IMR-90 (cell line): ENCODE results near the gene TSPYL1. TPM values are rescaled to one million over a fixed set of nuclear protein-coding genes. Genes with fewer than 3 reads are reported as not detected.

Experiments
- ATAC-seq: fragments of 200-7000 bp; cut with Tn5 transposase; 2 replicates; pipeline ENCODE4 v1.9.1; 2020; ENCODE audit warnings: low read depth, mild to moderate bottlenecking, moderate library complexity
- BruUV-seq: library from RNA; stranded (reverse); fragments of 400-500 nt; replicated peaks from 2 replicates; lab custom pipeline; 2021; lab: Mats Ljungman, UMichigan
- CTCF ChIA-PET: fragments of 300-600 bp; formaldehyde crosslinking; extraction: SDS; loops from one replicate; lab custom pipeline; 2021; ENCODE audit warnings: antibody characterized with exemption; lab: Yijun Ruan, JAX
- POLR2A ChIA-PET: fragments of 300-600 bp; sonication (Branson Sonifier 250); formaldehyde crosslinking; loops from one replicate; lab custom pipeline; 2022; ENCODE audit warnings: antibody characterized with exemption; ENCODE audit not compliant: unreplicated experiment; lab: Charles Lee
- DNase-seq: peaks from one replicate; pipeline ENCODE4 v3.0.0; 2013
- H2AFZ ChIP-seq: replicated peaks from 2 replicates; pipeline ENCODE3; 2013; ENCODE audit warnings: low read length, mild to moderate bottlenecking; ENCODE audit not compliant: poor library complexity
- H2AK5ac ChIP-seq: 2 replicates; pipeline ENCODE4 v1.6.1; 2013; ENCODE audit warnings: low read depth, low read length, inconsistent platforms
- H2AK9ac ChIP-seq: replicated peaks from 2 replicates; pipeline ENCODE3; 2013; ENCODE audit warnings: mild to moderate bottlenecking, low read depth, low read length, moderate library complexity; ENCODE audit not compliant: poor library complexity
- H2BK120ac ChIP-seq: 2 replicates; pipeline ENCODE4 v1.6.1; 2013; ENCODE audit warnings: low read depth, low read length, inconsistent platforms
- H2BK15ac ChIP-seq: 3 replicates; pipeline ENCODE4 v1.6.1; 2013; ENCODE audit warnings: low read depth, low read length, inconsistent platforms
- H2BK20ac ChIP-seq: 2 replicates; pipeline ENCODE4 v1.6.1; 2013; ENCODE audit warnings: low read depth, mild to moderate bottlenecking, inconsistent platforms, low read length, moderate library complexity
- H2BK5ac ChIP-seq: 2 replicates; pipeline ENCODE4 v1.6.1; 2013; ENCODE audit warnings: mild to moderate bottlenecking, low read depth, low read length, inconsistent platforms; ENCODE audit not compliant: poor library complexity, severe bottlenecking
- H3K14ac ChIP-seq: replicated peaks from 2 replicates; pipeline ENCODE4 v1.6.1; 2013; ENCODE audit warnings: low read depth, low read length, inconsistent platforms
- H3K18ac ChIP-seq: 2 replicates; pipeline ENCODE4 v1.6.1; 2013; ENCODE audit warnings: low read depth, low read length, control low read depth
- H3K23ac ChIP-seq: 2 replicates; pipeline ENCODE4 v1.6.1; 2013; ENCODE audit warnings: low read depth, low read length, inconsistent platforms
- H3K27ac ChIP-seq: 2 replicates; pipeline ENCODE4 v1.5.1; 2013; ENCODE audit warnings: mild to moderate bottlenecking, control low read depth, low read length; ENCODE audit not compliant: insufficient read depth
- H3K27me3 ChIP-seq: 2 replicates; pipeline ENCODE4 v1.6.1; 2013; ENCODE audit warnings: low read length; ENCODE audit not compliant: control insufficient read depth, insufficient read depth
- H3K36me3 ChIP-seq: 2 replicates; pipeline ENCODE4 v1.6.1; 2013; ENCODE audit warnings: low read length, mixed read lengths; ENCODE audit not compliant: control insufficient read depth, insufficient read depth
- H3K4ac ChIP-seq: 2 replicates; pipeline ENCODE4 v1.6.1; 2013; ENCODE audit warnings: low read depth, low read length, inconsistent platforms
- H3K4me1 ChIP-seq: 2 replicates; pipeline ENCODE4 v1.6.1; 2013; ENCODE audit warnings: low read length, mixed read lengths; ENCODE audit not compliant: control insufficient read depth, insufficient read depth
- H3K4me2 ChIP-seq: 2 replicates; pipeline ENCODE4 v1.6.1; 2013; ENCODE audit warnings: low read depth, mild to moderate bottlenecking, control low read depth, low read length, moderate library complexity
- H3K4me3 ChIP-seq: 2 replicates; pipeline ENCODE4 v1.5.1; 2013; ENCODE audit warnings: low read depth, mild to moderate bottlenecking, control low read depth, low read length, moderate library complexity; ENCODE audit not compliant: insufficient read depth
- H3K56ac ChIP-seq: 2 replicates; pipeline ENCODE4 v1.6.1; 2013; ENCODE audit warnings: low read length, inconsistent platforms; ENCODE audit not compliant: insufficient read depth; ENCODE audit errors: extremely low read depth
- H3K79me1 ChIP-seq, 2 experiments: 2 replicates each; pipeline ENCODE4 v1.6.1; 2013; ENCODE audit warnings: low read length in 2 of 2, inconsistent platforms in 1 of 2, low read depth in 1 of 2
- H3K9ac ChIP-seq: 2 replicates; pipeline ENCODE4 v1.6.1; 2013; ENCODE audit warnings: low read depth, low read length, control low read depth
- H3K9me1 ChIP-seq: 2 replicates; pipeline ENCODE4 v1.6.1; 2013; ENCODE audit warnings: low read length, inconsistent platforms; ENCODE audit not compliant: insufficient read depth
- H3K9me3 ChIP-seq: 2 replicates; pipeline ENCODE4 v1.6.1; 2013; ENCODE audit warnings: low read length; ENCODE audit not compliant: control insufficient read depth, insufficient read depth
- H4K20me1 ChIP-seq: 2 replicates; pipeline ENCODE4 v1.6.1; 2013; ENCODE audit warnings: low read length, inconsistent platforms; ENCODE audit not compliant: insufficient read depth
- H4K5ac ChIP-seq: 2 replicates; pipeline ENCODE4 v1.6.1; 2013; ENCODE audit warnings: mild to moderate bottlenecking, low read depth, low read length, control low read depth
- H4K8ac ChIP-seq, 2 experiments: 2 replicates each; pipeline ENCODE4 v1.6.1; 2013; ENCODE audit warnings: low read depth in 2 of 2, low read length in 2 of 2, control low read depth in 1 of 2, inconsistent platforms in 1 of 2
- H4K91ac ChIP-seq: 2 replicates; pipeline ENCODE4 v1.6.1; 2013; ENCODE audit warnings: low read depth, low read length, inconsistent platforms; ENCODE audit not compliant: insufficient read depth
- MAZ ChIP-seq: IDR thresholded peaks from 2 replicates; pipeline ENCODE4 v1.6.1; 2012; ENCODE audit warnings: low read depth, mild to moderate bottlenecking, low read length, improper control_type of control experiment, moderate library complexity, borderline replicate concordance
- RFX5 ChIP-seq: IDR thresholded peaks from 2 replicates; pipeline ENCODE4 v1.8.0; 2012; ENCODE audit warnings: low read depth, mild to moderate bottlenecking, low read length, moderate library complexity
- WGBS, 2 experiments: methylation state at CpG; one replicate each; pipeline versions ENCODE4 v1.1.5 to v1.1.7; 2013; ENCODE audit warnings: missing lambda C conversion rate in 2 of 2; ENCODE audit not compliant: insufficient read length in 1 of 2; ENCODE audit errors: extremely low coverage in 2 of 2; 5-methylcytosine and 5-hydroxymethylcytosine counted together
- dilution Hi-C: fragments of 300-500 bp; cut with HindIII; formaldehyde crosslinking; loops from one replicate; pipeline ENCODE4 v1.14.3; 2018; ENCODE audit warnings: low sequenced_read_pairs; ENCODE audit not compliant: unreplicated experiment
- in situ Hi-C: fragments of 300-500 bp; cut with MboI; formaldehyde crosslinking; loops from 3 replicates; pipeline ENCODE4 v1.14.3; 2019; ENCODE audit warnings: low sequenced_read_pairs, inconsistent platforms, mixed read lengths
- intact Hi-C: fragments of 100-400 bp; cut with micrococcal nuclease; formaldehyde crosslinking; loops from 2 replicates; pipeline ENCODE4 v1.10.0; 2022
- polyA plus RNA-seq, 3 experiments: library from polyadenylated mRNA; depleted of rRNA; stranded (reverse); fragments of >200 nt; gene quantifications; 2 replicates each; pipeline ENCODE4 v1.2.3, GENCODE V29; 2012; ENCODE audit warnings: low replicate concordance in 1 of 3
- total RNA-seq: library from RNA; depleted of rRNA; stranded (reverse); fragments of >200 nt; gene quantifications from 2 replicates; pipeline ENCODE4 v1.2.3, GENCODE V29; 2012

The TSPYL1 gene
- total and polyA plus RNA-seq, 2 of the 4 experiments (the other 2 are of a cell fraction), result 32.4 to 111 TPM

DNA sequence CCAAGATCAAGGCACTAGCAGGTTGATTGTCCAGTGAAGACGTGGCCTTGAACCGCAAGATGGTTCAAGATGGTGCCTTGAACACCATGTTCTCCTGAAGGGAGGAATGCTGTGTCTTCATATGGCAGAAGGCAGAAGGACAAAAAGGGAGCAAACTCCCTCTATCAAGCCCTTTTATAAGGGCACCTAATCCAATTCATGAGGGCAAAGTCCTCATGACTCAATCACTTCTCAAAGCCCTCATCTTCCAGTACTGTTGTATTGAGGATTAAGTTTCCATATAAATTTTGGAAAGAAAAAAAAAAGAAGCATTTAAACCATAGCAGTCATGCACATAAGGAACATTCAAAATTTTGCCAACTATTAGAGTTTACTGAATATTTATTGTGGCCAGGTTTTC is 29.9 kb upstream of the TSPYL1 start:
- H3K79me1 ChIP-seq, result no peaks in the 10 kb centered on the region; a peak in 1 of 4 replicates
- no peak overlapping the region for H4K5ac ChIP-seq
- H3K9me3 ChIP-seq, result no peaks in the 10 kb centered on the region
- in situ Hi-C loops, result no loop called here
- no peak overlapping the region for H2AK5ac ChIP-seq
- no peak overlapping the region for H2BK120ac ChIP-seq
- no peak for TF ChIP-seq MAZ
- no peak for TF ChIP-seq RFX5
- no peak overlapping the region for H2BK20ac ChIP-seq
- H3K18ac ChIP-seq, result no peak overlapping the region
- H2BK5ac ChIP-seq, result no peak overlapping the region
- intact Hi-C loops, result no loop called here
- no peak overlapping the region for H3K9ac ChIP-seq
- no peak overlapping the region for H3K23ac ChIP-seq
- no peaks in the 10 kb centered on the region for H4K20me1 ChIP-seq
- no peak overlapping the region for H3K56ac ChIP-seq
- H3K9me1 ChIP-seq, result no peaks in the 10 kb centered on the region
- H3K27ac ChIP-seq, result no peak overlapping the region
- H2AFZ ChIP-seq, result no peak overlapping the region
- no peak overlapping the region for H3K4ac ChIP-seq
- no peak overlapping the region for H2AK9ac ChIP-seq
- DNase-seq (no peak), ATAC-seq (no peak)
- ChIA-PET CTCF (no interaction called here), POLR2A (no interaction called here)
- no peak overlapping the region for H3K14ac ChIP-seq
- no peak overlapping the region for H3K4me2 ChIP-seq
- H3K4me3 ChIP-seq, result no peak overlapping the region
- BruUV-seq, result no TSS peak
- H4K8ac ChIP-seq, result no peak overlapping the region
- H4K91ac ChIP-seq, result no peak overlapping the region
- no peaks in the 10 kb centered on the region for H3K36me3 ChIP-seq
- whole genome bisulfite sequencing, 2 experiments, result no CpG with 5 or more reads among the region's 2 CpGs
- peaks cover 3% of the 10 kb centered on the region; the same call in 1 of the 2 replicates for H3K4me1 ChIP-seq
- no peak overlapping the region for H2BK15ac ChIP-seq
- dilution Hi-C loops, result no loop called here
- no peaks in the 10 kb centered on the region for H3K27me3 ChIP-seq
